GM18505 (cell line): ENCODE results near the gene CXorf65.
A peak's percentile ranks its signal among the peaks of the same experiment; 100 is the strongest.

Experiments used
- ATAC-seq: cut with Tn5 transposase; IDR thresholded peaks from one replicate; pipeline ENCODE4 v1.9.1; 2021; ENCODE audit not compliant: unreplicated experiment
- POLR2A ChIP-seq: IDR thresholded peaks from 4 replicates; pipeline ENCODE4 v1.6.1; 2011; ENCODE audit warnings: borderline replicate concordance; ENCODE audit not compliant: insufficient read depth, insufficient read length; ENCODE audit errors: extremely low read depth

The CXorf65 gene

DNA sequence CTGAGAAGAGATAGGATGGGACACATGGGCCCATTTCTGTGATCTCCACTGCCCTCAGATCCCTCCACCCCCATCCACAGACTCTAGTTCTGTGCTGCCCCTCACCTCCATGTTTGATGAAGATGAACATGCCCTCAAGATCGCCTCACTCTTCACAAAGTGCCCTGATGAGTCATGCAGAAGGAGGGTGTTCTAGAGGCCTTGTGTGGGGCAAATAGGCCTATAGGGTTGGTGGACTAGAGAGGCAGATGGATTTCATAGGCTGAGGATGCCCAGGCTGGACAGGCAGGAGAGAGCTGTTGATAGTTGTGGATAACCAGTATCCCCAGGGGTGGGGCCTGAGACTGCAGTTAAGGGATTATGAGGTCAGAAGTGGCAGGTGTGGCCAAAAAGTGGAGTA is at the start of gene CXorf65:
Gene CXorf65 (minus strand): TSS at position 314 of the 400 bp plus-strand sequence. CDS start 184 bp downstream, at position 130.
- peak; percentile 34 for TF ChIP-seq POLR2A
- no peak for ATAC-seq

- ATAC-seq = no peak
- no peak for TF ChIP-seq POLR2A
These were observed 48.1 kb upstream of the CXorf65 start for GRCh38 chrX:71154641-71155040.

DNA sequence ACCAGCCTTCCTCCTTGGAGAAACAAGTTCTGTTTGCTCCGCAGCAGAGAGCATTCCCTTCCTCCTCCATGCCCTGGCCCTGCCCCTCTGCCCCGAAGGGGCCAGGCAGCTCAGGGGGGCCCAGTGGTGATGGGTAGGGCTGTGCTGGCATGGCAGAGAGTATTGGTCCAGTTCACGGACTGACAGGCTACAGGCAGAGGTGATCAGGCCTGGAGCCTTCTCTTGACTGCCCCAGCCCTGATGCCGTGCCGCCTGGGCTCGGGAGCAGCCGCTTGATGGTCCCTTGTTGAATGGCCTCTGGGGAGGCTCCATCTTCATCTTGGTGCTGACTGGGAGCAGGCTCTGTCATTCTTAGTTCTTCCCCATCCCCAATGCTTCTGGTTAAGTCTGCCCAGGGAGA is 47.7 kb upstream of the CXorf65 start:
- no peak for ATAC-seq
- no peak for TF ChIP-seq POLR2A

- no peak for ATAC-seq
- no peak for TF ChIP-seq POLR2A
These were observed 44.8 kb upstream of the CXorf65 start for GRCh38 chrX:71151366-71151765.

GRCh38 chrX:71148278-71148663 is 41.7 kb upstream of the CXorf65 start:
- no peak for ATAC-seq
- TF ChIP-seq POLR2A = no peak

GRCh38 chrX:71147496-71148277 is 41.1 kb upstream of the CXorf65 start:
- no peak for TF ChIP-seq POLR2A
- ATAC-seq = no peak

- ATAC-seq = no peak
- TF ChIP-seq POLR2A = no peak
These were observed 38.1 kb upstream of the CXorf65 start, which contains the start of gene NLGN3 for GRCh38 chrX:71144651-71145050. Gene NLGN3, plus strand, starts transcription at chrX:71144841. Its CDS starts 2,909 bp downstream, at chrX:71147750.

GRCh38 chrX:71143508-71143907 is 37.0 kb upstream of the CXorf65 start:
- TF ChIP-seq POLR2A = no peak
- ATAC-seq = no peak

- ATAC-seq = no peak
- TF ChIP-seq POLR2A = no peak
These were observed 33.9 kb upstream of the CXorf65 start for GRCh38 chrX:71140440-71140839.

GRCh38 chrX:71131510-71131909 is 25.0 kb upstream of the CXorf65 start:
- no peak for TF ChIP-seq POLR2A
- no peak for ATAC-seq

- no peak for TF ChIP-seq POLR2A
- ATAC-seq = peak; percentile 71
These were observed 22.6 kb upstream of the CXorf65 start for GRCh38 chrX:71128915-71129765.

DNA sequence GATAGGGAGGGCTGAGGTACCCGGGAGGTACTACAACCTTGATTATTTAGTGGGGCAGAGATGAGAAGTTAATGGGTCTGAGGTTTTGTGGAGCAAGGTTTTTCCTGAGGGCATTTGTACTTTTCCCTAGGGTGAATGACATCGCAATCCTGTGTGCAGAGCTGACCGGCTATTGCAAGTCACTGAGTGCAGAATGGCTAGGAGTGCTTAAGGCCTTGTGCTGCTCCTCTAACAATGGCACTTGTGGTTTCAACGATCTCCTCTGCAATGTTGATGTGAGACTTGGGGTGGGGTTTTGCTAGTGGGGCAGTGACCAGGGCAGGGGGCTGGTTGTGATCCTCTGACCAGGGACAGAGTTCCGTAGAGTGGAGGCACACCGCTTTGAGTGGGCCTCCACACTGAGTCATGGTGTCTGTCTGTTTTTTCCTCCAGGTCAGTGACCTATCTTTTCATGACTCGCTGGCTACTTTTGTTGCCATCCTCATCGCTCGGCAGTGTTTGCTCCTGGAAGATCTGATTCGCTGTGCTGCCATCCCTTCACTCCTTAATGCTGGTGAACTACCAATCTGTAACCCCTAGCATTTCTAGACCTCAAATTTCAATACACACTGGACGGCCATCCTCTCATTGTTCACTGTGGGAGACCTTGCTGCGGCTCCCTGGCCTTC is 21.8 kb upstream of the CXorf65 start:
- ATAC-seq = no peak
- TF ChIP-seq POLR2A = no peak

DNA sequence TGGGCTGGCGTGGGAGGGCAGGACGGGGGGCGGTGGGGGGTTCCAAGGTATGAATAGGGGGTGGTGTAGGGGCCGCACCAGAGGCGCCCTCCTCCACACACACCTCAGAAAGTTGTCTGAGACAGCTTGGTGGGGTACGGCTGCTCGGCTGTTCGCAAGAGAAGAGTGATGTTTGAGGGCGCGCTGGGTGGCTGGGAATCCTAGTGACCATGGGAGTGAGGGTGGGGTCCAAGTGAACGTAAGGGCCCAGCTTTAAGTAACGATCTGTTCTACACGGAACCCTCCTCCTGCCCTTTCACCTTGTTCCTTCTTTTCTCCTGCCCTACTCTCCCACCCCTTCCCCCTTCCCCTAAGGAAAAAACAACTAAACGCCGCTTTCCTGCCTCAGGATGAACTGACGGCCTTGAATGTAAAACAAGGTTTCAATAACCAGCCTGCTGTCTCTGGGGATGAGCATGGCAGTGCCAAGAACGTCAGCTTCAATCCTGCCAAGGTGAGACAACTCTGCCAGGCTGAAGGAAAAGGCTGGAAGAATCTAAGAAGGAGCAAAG is 12.5 kb upstream of the CXorf65 start:
- no peak for TF ChIP-seq POLR2A
- ATAC-seq = no peak

DNA sequence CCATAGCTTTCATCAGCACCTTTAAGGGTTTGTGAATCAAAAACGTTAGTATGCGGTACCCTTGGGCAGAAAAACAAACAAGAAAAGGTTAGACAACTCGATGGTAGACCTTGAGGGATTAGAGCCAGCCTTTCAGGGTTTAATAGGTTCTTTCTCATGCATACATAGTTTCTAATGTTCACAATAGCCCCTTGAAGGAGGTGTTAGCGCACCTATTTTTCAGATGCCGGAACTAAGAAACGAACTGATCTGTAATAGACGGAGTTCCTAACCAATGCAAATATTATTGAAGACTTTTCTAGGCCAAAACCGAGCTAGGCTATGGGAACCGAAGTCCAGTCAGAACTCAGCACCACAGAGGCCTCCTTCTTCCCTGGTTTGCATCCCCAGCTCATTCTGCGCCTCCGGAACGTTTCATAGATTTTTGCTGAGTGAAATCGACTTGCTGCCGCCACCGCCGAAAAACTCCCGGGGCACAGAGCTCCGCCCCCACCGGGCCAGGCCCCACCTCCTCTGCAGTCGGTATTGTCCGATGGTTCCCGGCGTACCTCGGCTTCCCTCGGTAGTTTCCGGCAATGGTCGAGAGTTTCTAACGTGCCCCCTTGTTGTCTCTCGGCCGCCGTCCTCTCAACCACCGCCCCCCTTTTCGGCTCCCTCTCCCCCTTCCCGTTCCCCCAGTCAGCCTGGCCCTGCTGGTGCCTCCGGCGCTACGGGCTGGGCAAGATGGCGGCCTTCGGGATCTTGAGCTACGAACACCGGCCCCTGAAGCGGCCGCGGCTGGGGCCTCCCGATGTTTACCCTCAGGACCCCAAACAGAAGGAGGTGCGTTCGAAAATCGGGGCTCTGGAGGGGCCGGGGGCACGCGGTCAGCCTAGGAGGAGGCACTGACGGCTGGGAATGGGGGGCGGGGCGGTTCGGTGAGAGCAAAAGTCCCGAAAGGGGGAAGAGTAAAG is 11.8 kb upstream of the CXorf65 start, which contains the start of gene MED12:
Gene MED12 (plus strand): TSS at position 565 of the 953 bp plus-strand sequence. CDS start 159 bp downstream, at position 724.
- peak; percentile 86 for ATAC-seq

More for the DNA sequence above, 11.8 kb upstream of the CXorf65 start, which contains the start of gene MED12:
- TF ChIP-seq POLR2A = peak; percentile 80
